HG03060 (cell line): ENCODE data around the gene PODXL.

Source experiments
- ATAC-seq: cut with Tn5 transposase; IDR thresholded peaks from one replicate; pipeline ENCODE4 v1.9.1; 2021; ENCODE audit warnings: low read depth, moderate number of reproducible peaks; ENCODE audit not compliant: unreplicated experiment

PODXL gene

DNA sequence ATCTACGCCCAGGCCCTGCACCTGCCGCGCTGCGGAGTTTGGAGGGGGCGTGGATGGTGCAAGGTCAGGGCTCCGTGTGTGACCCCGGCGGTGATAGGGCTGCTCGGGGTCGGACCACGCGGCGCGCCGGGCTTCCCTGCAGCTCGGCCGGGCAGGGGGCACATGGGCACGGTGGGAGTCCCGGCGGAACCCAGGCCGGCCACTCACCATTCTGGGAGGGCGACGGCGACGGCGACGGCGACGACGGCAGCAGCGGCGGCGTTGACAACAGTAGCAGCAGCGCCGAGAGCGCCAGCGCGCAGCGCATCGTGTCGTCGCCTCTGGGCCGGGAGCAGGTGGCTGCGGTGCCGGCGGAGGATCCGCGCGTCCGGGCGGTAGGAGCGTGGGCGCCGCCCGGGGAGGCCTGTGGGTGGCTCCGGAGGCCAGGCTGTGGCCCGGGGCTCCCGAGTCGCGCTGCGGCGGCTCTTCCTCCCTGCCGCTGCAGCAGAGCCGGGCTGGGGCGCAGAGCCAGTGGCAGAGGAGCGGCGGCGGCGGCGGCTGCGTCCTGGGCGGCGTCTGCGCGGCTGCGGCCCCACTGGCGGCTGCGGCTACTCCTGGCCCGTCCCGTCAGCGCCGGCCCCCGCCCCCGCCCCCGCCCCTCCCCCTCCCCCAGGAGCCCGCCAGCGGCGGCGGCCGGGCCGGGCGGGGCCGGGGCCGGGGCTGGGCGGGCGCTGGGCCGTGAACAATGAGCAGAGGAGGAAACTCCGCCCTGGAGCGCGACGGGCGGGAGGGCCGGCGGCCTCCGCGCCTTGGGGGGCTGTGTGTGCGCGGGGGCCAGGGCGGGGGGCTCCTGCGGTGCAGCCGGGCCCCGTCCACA lies at the start of gene PODXL:
Gene PODXL (minus strand): TSS at position 576 of the 856 bp plus-strand sequence. CDS start 269 bp downstream, at position 307.
- ATAC-seq: no peak

DNA sequence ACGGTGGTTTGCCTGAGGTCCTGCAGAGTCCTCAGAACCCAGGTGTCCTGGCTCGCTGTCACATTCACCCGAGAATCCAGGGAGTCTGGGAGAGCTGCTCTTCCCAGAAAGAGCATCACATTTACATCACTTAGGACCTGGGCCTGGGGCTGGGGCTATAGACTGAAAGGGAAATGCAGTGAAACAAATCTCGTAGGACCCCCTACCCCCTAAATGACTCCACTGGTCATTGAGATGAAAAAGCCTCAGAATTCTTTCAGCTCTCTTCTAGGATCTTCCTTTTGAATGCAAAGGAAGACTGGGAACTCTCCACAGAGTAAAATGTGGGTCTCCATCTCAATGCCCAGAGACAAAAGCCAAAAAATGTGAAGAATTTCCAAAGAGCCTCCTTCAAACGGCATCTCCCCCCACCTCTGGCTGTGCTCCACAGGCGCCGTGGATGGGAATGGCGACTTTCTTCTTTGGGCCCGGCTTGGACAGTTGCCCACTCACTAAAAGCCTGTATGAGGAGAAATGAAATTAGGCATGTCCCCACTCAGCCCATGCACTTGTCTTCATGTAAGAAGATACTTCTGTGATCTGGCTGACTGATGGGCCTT lies 49.0 kb upstream of the PODXL start:
- ATAC-seq: no peak

- no peak for ATAC-seq
Observed at GRCh38 chr7:131604841-131605279, 48.4 kb upstream of the PODXL start.

DNA sequence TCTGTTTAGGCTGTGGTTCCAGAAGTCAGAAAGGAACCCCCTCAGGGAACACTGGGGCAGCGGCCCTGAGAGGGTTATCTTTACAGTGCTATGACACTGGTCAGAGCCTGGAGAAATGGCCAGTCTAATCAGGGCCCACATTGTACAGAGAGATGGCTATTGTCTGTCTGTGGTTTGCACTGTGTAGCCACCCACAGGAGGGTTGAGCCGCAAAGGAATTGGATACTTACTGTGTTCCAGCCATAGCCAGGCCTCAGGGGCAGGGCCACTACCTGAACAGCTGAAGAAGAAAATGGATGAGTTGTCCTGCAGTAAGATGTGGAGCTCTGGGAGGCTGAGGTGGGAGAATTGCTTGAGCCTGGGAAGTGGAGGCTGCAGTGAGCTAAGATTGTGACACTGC lies 47.5 kb upstream of the PODXL start:
- ATAC-seq: no peak

DNA sequence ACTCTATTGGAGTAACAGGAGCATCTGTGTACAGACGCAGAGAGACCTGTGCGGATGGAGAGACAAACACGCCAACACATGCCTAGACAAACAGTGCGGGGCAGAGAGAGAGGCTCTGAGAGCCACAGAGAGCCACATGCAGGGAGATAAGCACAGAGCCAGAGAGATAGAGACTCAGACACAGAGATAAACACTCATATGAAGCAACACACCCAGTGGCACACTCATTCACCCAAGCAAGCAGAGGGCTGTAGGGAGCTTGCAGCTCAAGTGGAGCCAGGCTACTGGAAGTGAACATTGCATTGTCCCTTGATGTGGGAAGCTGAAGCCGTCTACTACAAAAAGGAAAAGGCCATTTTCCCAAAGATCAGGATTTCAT lies 46.6 kb upstream of the PODXL start:
- no peak for ATAC-seq

GRCh38 chr7:131602304-131602993 lies 46.0 kb upstream of the PODXL start:
- no peak for ATAC-seq

GRCh38 chr7:131600085-131600881 lies 43.9 kb upstream of the PODXL start:
- no peak for ATAC-seq

DNA sequence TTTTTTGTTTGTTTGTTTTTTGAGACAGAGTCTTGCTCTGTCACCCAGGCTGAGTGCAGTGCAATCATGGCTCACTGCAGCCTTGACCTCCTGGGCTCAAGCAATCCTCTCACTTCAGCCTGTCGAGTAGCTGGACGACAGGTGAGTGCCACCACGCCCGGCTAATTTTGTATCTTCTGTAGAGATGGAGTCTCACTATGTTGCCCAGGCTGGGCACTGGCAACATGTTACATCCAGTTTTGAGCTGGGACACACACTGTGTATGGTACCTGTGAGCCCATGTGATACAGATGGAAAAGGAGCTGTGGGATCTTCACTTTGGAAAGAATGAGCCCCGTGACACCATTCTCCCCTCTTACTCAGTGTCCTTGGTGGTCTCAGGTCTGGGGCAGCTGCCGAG lies 40.4 kb upstream of the PODXL start:
- ATAC-seq: no peak

DNA sequence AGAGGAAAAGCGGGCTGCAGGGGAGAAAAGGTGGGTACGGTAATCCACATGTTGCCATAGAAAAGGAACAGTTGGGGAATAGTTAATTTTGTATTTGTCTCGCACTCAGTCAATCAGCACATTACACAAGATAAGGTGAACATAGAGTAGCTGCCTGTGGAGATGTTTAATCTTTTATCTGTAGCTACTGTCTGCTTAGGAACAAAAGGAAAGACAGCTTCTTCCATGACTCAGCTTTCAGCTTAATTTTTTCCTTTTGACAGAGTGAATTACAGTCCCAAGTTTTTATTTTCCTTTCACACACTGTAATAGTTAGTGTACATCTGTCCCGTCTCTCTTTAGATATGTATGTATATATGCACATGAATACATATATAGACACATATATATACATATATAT lies 39.3 kb upstream of the PODXL start:
- ATAC-seq: no peak

GRCh38 chr7:131591687-131592319 lies 35.4 kb upstream of the PODXL start:
- ATAC-seq: no peak

- ATAC-seq: no peak
Observed at GRCh38 chr7:131587315-131587923, 31.0 kb upstream of the PODXL start.

DNA sequence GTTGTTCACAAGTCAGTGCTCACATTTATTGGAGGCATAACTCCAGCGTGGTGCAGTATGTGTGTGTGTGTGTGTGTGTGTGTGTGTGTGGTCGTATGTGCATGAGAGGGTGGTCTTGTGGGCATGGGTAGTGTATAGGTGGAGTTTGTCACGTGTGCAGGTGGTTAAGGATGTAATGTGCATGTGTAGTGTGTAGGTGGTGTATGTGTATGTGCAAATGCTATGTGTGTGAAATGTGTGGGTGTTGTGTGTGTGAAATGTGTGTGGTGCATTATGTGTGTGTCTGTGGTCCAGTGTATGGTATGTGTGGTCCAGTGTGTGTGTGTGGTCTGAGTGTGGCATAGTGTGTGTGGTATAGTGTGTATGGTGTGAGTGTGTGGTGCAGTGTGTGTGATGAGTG lies 30.3 kb upstream of the PODXL start:
- ATAC-seq: no peak

DNA sequence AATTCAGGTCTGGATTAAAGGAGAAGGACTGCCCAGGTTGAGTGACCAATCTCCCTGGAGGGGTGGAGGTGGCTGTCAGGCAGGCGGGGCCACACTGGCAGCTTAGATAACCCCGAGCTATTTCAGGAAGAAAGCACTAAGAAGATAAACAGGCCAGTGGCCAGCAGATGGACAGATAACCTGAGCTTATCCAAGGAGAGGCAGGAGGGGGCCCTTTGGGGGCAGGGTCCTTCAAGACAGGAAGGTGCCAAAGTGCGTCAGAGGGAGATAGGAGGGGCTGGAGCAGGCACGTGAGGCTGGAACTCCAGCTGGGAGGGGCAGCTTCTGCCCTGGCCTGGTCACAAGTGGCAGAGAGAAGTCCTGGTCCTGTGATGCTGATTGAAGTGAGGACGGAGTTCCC lies 29.8 kb upstream of the PODXL start:
- no peak for ATAC-seq

- no peak for ATAC-seq
Observed at GRCh38 chr7:131583430-131583829, 27.0 kb upstream of the PODXL start.

GRCh38 chr7:131581241-131582051 lies 25.0 kb upstream of the PODXL start:
- ATAC-seq: no peak

DNA sequence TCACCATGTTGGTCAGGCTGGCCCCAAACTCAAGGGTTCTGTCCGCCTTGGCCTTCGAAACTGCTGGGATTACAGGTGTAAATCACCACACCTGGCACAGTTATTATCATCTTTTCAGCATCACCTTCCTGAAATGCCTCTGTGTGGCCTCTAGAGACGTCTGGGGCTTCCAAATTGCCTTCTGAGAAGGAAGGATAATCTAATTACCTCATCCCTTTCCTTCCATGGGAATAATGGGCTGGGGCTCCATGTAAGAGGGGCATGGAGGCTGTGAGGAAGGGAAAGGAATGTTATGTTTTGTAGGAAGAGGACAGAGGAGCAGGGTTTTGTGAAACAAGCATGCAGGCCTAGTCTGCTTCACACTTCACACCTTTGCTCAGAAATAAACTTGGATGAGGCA lies 22.2 kb upstream of the PODXL start:
- ATAC-seq: no peak

DNA sequence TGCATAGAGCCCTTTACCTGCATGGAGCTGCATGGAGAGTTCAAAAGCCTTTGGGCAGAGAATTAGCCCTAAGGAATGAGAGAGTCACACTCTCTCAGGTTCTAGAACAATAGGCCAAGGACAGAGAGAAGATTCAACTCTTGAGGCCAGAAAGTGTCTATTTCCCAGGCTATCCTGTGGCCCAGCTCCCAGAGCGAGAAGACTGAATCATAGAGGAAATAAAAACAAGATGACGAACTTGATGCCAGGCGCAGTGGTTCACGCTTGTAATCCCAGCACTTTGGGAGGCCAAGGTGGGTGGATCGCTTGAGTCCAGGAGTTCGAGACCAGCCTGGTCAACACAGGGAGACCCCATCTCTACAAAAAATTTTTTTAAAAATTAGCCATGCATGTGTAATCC lies 18.3 kb upstream of the PODXL start:
- ATAC-seq: no peak

DNA sequence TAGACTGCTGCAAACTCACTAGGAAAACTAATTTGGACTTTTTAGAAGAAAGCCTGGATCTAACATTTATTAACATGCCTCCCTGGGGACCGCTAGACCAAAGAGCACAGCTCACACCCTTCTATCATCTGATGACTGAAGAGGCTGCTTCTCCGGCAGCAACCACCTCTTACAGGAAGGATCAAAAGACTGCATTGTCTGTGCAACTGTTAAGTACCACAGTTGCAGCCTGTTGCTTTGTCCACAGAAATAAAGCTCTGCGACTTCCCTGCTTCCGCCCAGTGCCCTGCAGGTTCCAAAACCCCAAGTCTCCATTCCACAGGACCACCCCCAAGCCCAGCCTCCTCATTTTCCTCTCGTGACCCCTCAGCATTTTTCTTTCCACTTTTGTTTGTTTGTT lies 14.0 kb upstream of the PODXL start:
- ATAC-seq: no peak

DNA sequence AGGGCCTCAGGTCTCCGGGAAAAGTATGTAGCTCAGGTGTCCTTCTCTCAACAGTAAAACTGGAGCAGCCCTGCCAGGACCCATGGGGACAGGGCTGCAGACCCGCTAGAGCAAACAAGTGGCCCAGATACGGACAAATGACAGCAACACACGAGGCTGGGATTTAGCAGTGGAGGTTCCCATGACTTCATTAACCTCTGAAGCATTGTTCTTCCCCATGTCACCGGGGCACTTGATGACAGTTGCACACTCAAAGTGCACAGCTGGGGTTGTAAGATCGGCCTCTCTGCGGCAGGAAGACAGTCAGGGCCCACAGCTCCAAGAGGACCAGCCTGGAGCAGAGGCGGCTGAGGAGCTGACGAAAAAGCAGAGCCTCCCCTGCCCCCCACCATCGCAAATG lies 12.5 kb upstream of the PODXL start:
- ATAC-seq: no peak
